ENCODE data around the gene EOGT.

DNA sequence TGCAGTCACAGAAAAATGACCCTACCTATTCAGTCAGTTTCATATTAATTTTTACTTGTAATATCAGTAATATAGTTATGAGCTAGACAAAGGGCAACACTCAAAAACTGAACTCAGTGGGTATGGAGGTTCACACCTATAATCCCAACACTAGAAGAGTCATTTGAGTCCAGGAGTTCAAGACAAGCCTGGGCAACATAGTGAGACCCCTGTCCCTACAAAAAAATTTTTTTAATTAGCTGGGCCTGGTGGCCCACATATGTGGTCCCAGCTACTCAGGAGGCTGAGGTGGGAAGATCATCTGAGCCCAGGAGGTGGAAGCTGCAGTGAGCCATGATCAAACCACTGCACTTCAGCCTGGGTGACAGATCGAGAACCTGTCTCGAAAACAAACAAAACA, 35.5 kb upstream of the EOGT start:
- TF ChIP-seq CTCF (IDR thresholded peaks at IDR 0.05) = no peak
- TF ChIP-seq POLR2A (IDR thresholded peaks at IDR 0.05) = no peak
